Left ventricle myocardium inferior (tissue), 1 donor: Measurements from ENCODE around the gene GRB7. TPM values are rescaled to one million over a fixed set of nuclear protein-coding genes. Genes with fewer than 3 reads are reported as not detected.

ENCODE experiments used
- DNase-seq: peaks from one replicate; pipeline ENCODE4 v3.0.0-alpha.2; 2020
- H3K27ac ChIP-seq: fragments of 200-600 bp; replicated peaks from 2 replicates; pipeline ENCODE4 v1.8.0; 2021
- H3K27me3 ChIP-seq: fragments of 200-600 bp; 2 replicates; pipeline ENCODE4 v1.8.0; 2021; ENCODE audit warnings: low read depth
- H3K36me3 ChIP-seq: fragments of 200-600 bp; 2 replicates; pipeline ENCODE4 v1.8.0; 2021
- H3K4me1 ChIP-seq: fragments of 200-600 bp; 2 replicates; pipeline ENCODE4 v1.8.0; 2021
- H3K4me3 ChIP-seq: fragments of 200-600 bp; 2 replicates; pipeline ENCODE4 v1.8.0; 2021; ENCODE audit warnings: mild to moderate bottlenecking, moderate library complexity
- H3K9me3 ChIP-seq: fragments of 200-600 bp; replicated peaks from 2 replicates; pipeline ENCODE4 v1.8.0; 2021
- intact Hi-C: fragments of 100-400 bp; cut with micrococcal nuclease; formaldehyde crosslinking; loops from one replicate; pipeline ENCODE4 v1.11.0; 2022
- total RNA-seq: library from RNA; stranded (reverse); fragmentation: NEBNext Ultra II Directional; extraction: Animal tissue kit (Norgen Biotek cat#: 25700); gene quantifications from one replicate; pipeline ENCODE4 v1.2.1, GENCODE V29; 2021
- TF ChIP-seq, protein P1 (sequence below): fragments of 200-600 bp; IDR thresholded peaks from 2 replicates; pipeline ENCODE4 v1.8.0; 2021; ENCODE audit warnings: antibody characterized with exemption, mild to moderate bottlenecking, borderline replicate concordance
- donor health status: DM: no; HTN: yes; CAD: no; lungs with severe emphysema.

Gene GRB7
- total RNA-seq, 1 donor from 2014 or later, result 1.1 TPM

DNA sequence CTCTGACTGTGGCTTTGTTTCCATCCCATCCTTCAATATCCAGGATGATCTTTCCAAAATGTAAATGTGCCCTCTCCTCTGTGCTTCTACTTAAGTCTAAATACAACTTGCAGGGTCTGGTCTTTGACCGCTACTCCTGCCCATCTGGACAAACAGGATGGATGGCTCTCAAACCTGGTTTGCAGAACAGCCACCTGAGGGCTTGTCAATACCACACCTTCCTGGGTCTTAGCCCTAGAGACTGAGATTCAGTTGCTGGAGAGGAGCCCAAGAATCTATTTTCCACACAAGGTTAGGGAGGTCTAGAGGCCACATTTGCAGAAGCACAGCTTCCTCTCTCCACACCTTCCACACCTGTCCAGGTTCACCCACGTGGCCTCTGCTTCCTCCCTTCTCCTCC lies 1.9 kb upstream of the GRB7 start:
- no peaks in the 10 kb centered on the region for H3K9me3 ChIP-seq
- no peak overlapping the region for H3K27ac ChIP-seq
- peaks cover 49% of the 10 kb centered on the region for H3K27me3 ChIP-seq
- H3K4me1 ChIP-seq, result peaks cover 35% of the 10 kb centered on the region
- H3K36me3 ChIP-seq, result no peaks in the 10 kb centered on the region
- TF ChIP-seq, protein P1, sequence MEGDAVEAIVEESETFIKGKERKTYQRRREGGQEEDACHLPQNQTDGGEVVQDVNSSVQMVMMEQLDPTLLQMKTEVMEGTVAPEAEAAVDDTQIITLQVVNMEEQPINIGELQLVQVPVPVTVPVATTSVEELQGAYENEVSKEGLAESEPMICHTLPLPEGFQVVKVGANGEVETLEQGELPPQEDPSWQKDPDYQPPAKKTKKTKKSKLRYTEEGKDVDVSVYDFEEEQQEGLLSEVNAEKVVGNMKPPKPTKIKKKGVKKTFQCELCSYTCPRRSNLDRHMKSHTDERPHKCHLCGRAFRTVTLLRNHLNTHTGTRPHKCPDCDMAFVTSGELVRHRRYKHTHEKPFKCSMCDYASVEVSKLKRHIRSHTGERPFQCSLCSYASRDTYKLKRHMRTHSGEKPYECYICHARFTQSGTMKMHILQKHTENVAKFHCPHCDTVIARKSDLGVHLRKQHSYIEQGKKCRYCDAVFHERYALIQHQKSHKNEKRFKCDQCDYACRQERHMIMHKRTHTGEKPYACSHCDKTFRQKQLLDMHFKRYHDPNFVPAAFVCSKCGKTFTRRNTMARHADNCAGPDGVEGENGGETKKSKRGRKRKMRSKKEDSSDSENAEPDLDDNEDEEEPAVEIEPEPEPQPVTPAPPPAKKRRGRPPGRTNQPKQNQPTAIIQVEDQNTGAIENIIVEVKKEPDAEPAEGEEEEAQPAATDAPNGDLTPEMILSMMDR, result no peak
- no peak for DNase-seq
- no peak overlapping the region for H3K4me3 ChIP-seq
- intact Hi-C loops, result no loop called here

DNA sequence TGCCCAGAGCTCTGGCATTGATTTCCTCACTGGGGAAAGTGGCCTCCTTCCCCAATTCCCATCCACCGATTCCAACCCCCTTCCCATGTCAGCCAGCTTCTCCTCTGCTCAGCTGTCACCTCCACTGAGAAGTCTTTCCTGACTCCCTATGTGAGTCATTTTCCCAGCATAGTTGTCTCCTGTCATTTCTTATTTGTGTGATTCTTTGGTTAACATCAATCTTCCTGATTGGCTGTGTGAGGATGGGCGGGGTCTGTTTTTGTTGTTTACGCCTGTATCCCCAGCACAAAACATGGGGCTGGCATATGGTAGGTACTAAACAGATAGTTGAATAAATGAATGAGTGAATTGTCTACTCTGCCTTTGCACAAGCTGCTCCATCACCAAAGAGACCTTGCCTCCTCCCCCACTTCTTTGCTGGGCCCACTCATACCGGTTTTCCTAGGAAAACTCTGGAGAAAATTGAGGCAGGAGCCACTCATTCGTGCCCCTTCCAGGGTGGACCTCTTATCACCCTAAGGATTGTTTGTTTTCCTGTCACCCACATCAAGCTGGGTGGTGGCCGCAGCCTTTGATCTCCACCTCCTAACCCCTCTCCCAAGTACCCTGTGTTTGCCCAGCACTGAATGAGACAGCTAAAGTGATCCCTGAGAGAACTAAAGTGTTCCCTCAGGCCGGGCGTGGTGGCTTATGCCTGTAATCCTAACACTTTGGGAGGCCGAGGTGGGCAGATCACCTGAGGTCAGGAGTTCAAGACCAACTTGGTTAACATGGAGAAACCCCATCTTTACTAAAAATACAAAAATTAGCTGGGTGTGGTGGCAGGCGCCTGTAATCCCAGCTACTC lies 1.2 kb upstream of the GRB7 start:
- Histone ChIP-seq H3K36me3 (no peaks in the 10 kb centered on the region), H3K27me3 (peaks cover 56% of the 10 kb centered on the region), H3K9me3 (no peaks in the 10 kb centered on the region), H3K4me1 (peaks cover 41% of the 10 kb centered on the region), H3K27ac (no peak overlapping the region), H3K4me3 (no peak overlapping the region)
- no peak for DNase-seq
- intact Hi-C loops, result no loop called here
- TF ChIP-seq, protein P1, result no peak

DNA sequence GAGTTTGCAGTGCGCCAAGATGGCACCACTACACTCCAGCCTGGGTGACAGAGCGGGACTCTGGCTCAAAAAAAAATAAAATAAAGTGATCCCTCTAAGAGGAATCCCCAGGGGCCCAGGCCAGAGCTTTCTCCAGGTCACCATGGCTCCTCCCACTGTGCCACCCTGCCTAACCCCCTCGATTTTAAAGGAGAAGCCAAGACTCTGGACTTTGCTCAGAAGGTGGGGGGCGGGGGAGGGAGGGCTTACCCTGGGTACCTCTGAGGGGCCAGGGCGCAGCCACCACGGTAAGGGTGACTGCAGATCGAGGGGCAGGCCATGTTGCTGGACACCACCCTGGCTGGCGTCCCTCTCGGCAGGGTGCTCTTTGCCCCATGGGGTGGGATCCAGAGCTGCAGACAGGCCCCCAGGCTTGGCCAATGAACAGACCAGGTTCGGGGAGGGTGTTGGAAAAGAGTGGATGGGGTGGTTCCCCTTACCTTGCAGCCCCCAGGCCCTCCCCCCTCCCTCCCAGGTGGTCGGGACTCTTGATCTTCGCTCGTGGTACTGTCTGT lies 455 bp upstream of the GRB7 start:
- no peaks in the 10 kb centered on the region for H3K9me3 ChIP-seq
- peak overlapping the region; percentile 57 for H3K4me3 ChIP-seq
- intact Hi-C loops, result no loop called here
- H3K36me3 ChIP-seq, result no peaks in the 10 kb centered on the region
- peaks cover 42% of the 10 kb centered on the region for H3K4me1 ChIP-seq
- peaks cover 63% of the 10 kb centered on the region for H3K27me3 ChIP-seq
- TF ChIP-seq, protein P1, result no peak
- no peak for DNase-seq
- no peak overlapping the region for H3K27ac ChIP-seq

DNA sequence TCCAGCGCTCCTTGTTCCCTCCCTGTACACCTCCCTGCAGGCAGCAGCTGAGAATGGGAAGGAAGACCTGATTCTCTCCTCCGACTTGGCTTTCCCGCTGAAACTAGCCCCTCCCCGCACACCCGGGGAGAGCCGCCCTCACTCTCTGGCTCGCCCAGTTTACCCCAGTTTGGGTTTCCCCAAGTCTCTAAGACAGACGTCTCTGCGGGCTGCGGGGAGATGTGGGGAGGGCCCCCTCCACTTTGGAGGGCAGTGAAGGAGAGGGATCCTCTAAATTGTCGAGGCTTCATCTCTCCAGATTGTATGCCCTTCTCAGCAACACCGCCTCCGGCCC lies 797 bp downstream of the GRB7 start:
- Histone ChIP-seq H3K9me3 (no peaks in the 10 kb centered on the region), H3K4me3 (peak overlapping the region; percentile 57), H3K4me1 (peaks cover 42% of the 10 kb centered on the region), H3K27me3 (peaks cover 76% of the 10 kb centered on the region), H3K36me3 (no peaks in the 10 kb centered on the region), H3K27ac (no peak overlapping the region)
- no peak for DNase-seq
- TF ChIP-seq, protein P1, result no peak
- intact Hi-C loops, result no loop called here

DNA sequence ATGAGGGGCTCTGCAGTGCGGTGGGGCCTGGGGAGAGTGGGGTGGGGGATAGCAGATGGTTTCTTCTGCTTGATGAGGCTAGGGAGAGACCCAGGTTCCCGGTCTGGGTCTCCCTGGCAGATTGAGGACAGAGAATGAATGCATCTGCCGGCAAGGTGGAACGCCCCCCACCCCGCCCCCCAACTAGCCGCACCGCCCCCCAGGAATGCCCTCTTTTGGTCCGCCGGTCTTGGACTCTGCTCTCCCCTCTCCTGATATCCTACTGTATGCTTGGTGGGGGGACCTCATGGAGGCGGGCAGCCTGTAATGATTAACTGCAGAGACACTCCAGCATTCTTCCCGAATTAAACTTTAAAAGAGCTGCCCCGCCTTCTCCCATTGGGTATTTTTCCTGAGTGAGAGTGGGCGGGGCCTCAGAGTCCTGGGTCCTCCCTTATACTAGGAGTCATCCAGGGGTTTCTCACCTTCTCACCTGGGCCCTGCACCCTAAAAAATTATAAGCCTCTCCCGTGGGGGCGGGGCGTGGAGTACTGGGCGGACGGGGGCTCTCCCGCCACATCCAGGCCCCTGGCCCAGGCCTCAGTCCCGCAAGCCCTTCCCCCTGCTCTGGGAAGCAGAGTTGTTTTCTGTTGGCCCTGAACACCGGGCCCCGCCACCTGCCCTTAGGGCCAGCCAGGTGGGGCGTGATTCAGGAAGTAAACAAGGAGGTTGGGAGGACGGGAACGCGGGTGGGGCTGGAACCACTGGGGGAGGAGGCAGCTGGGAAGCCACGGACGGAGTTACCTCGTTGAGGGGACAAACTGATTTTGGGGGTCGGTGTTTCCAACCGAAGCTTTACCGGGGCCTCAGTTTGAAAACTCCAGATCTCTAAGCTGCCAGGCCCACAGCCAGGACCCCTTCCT lies 1.5 kb downstream of the GRB7 start:
- DNase-seq, result no peak
- no peak overlapping the region for H3K27ac ChIP-seq
- H3K27me3 ChIP-seq, result peaks cover 82% of the 10 kb centered on the region
- peak overlapping the region; percentile 57 for H3K4me3 ChIP-seq
- TF ChIP-seq, protein P1, result no peak
- intact Hi-C loops, result no loop called here
- H3K36me3 ChIP-seq, result no peaks in the 10 kb centered on the region
- peaks cover 42% of the 10 kb centered on the region for H3K4me1 ChIP-seq
- no peaks in the 10 kb centered on the region for H3K9me3 ChIP-seq
